Vagina (tissue), 2 donors: Measurements from ENCODE around the gene NPPA.

Source experiments
- POLR2A ChIP-seq, 2 donors: fragments of 450-650 bp; IDR thresholded peaks; one replicate each; pipeline ENCODE4 v1.6.1; 2017; ENCODE audit warnings: antibody characterized with exemption in 2 of 2, mild to moderate bottlenecking in 2 of 2, moderate library complexity in 2 of 2
- POLR2AphosphoS5 ChIP-seq, 2 donors: sonication (generic); formaldehyde crosslinking; IDR thresholded peaks; one replicate each; pipeline ENCODE4 v1.9.0; 2017; ENCODE audit warnings: antibody characterized with exemption in 2 of 2, mild to moderate bottlenecking in 2 of 2, low read depth in 1 of 2; ENCODE audit not compliant: insufficient read depth in 1 of 2
- TF ChIP-seq, protein P1 (sequence below), 3 experiments: fragments of 450-650 bp in 2 of 3; fragments of 200-600 bp in 1 of 3; sonication (generic) in 1 of 3; IDR thresholded peaks; one replicate each; pipeline ENCODE4 v1.5.1; 2017 to 2019; ENCODE audit warnings: antibody characterized with exemption in 3 of 3, mild to moderate bottlenecking in 2 of 3, moderate library complexity in 2 of 3

- TF ChIP-seq POLR2AphosphoS5 (IDR thresholded peaks at IDR 0.05; ENCODE audit: insufficient read depth in 1 of 2, low read depth in 1 of 2) (no peak), POLR2A (IDR thresholded peaks at IDR 0.05) (no peak)
- TF ChIP-seq, protein P1, sequence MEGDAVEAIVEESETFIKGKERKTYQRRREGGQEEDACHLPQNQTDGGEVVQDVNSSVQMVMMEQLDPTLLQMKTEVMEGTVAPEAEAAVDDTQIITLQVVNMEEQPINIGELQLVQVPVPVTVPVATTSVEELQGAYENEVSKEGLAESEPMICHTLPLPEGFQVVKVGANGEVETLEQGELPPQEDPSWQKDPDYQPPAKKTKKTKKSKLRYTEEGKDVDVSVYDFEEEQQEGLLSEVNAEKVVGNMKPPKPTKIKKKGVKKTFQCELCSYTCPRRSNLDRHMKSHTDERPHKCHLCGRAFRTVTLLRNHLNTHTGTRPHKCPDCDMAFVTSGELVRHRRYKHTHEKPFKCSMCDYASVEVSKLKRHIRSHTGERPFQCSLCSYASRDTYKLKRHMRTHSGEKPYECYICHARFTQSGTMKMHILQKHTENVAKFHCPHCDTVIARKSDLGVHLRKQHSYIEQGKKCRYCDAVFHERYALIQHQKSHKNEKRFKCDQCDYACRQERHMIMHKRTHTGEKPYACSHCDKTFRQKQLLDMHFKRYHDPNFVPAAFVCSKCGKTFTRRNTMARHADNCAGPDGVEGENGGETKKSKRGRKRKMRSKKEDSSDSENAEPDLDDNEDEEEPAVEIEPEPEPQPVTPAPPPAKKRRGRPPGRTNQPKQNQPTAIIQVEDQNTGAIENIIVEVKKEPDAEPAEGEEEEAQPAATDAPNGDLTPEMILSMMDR (IDR thresholded peaks at IDR 0.05), result no peak
Observed at GRCh38 chr1:11872545-11872944, 25.0 kb upstream of the NPPA start.
